Neural progenitor cell (in vitro differentiated cells): ENCODE data around the gene MITF. TPM values are rescaled to one million over a fixed set of nuclear protein-coding genes. Genes with fewer than 3 reads are reported as not detected.

Experiments used
- DNase-seq: peaks from one replicate; pipeline ENCODE4 v3.0.0-alpha.2; 2016; ENCODE audit warnings: low spot score
- H2AFZ ChIP-seq: fragments of 200-600 bp; sonication (generic); replicated peaks from 2 replicates; pipeline ENCODE4 v1.6.1; 2016; ENCODE audit warnings: antibody characterized with exemption
- H3F3A ChIP-seq: fragments of 200-600 bp; sonication (generic); 2 replicates; pipeline ENCODE4 v1.6.1; 2016; ENCODE audit warnings: antibody characterized with exemption, low read depth
- H3K27ac ChIP-seq: fragments of 200-600 bp; sonication (generic); 2 replicates; pipeline ENCODE4 v1.5.1; 2016; ENCODE audit warnings: mild to moderate bottlenecking
- H3K27me3 ChIP-seq: fragments of 200-600 bp; sonication (generic); 2 replicates; pipeline ENCODE4 v1.6.1; 2016; ENCODE audit warnings: mild to moderate bottlenecking, moderate library complexity
- H3K36me3 ChIP-seq: fragments of 200-600 bp; sonication (generic); 2 replicates; pipeline ENCODE4 v1.5.1; 2016
- H3K4me1 ChIP-seq: fragments of 200-600 bp; sonication (generic); 2 replicates; pipeline ENCODE4 v1.6.1; 2016; ENCODE audit warnings: mixed run types
- H3K4me2 ChIP-seq: fragments of 200-600 bp; sonication (generic); 2 replicates; pipeline ENCODE4 v1.6.1; 2016
- H3K4me3 ChIP-seq: fragments of 200-600 bp; sonication (generic); 2 replicates; pipeline ENCODE4 v1.5.1; 2016
- H3K79me2 ChIP-seq: fragments of 200-600 bp; sonication (generic); 2 replicates; pipeline ENCODE4 v1.6.1; 2016; ENCODE audit warnings: low read depth
- H3K9ac ChIP-seq: fragments of 200-600 bp; sonication (generic); 2 replicates; pipeline ENCODE4 v1.6.1; 2016
- H3K9me3 ChIP-seq: fragments of 200-600 bp; sonication (generic); 2 replicates; pipeline ENCODE4 v1.5.1; 2016; ENCODE audit warnings: low read depth
- H4K20me1 ChIP-seq: fragments of 200-600 bp; sonication (generic); 2 replicates; pipeline ENCODE4 v1.6.1; 2016; ENCODE audit warnings: low read depth
- H3K27ac Mint-ChIP-seq: 3 replicates; pipeline ENCODE4 v1.8.0; 2021; ENCODE audit warnings: mixed read lengths
- H3K27me3 Mint-ChIP-seq: 2 replicates; pipeline ENCODE4 v1.8.0; 2022; ENCODE audit warnings: low read depth, mild to moderate bottlenecking, inconsistent platforms, moderate library complexity, mixed read lengths; ENCODE audit not compliant: insufficient read depth
- H3K36me3 Mint-ChIP-seq: 3 replicates; pipeline ENCODE4 v1.8.0; 2021; ENCODE audit warnings: mixed read lengths
- H3K4me1 Mint-ChIP-seq: 3 replicates; pipeline ENCODE4 v1.8.0; 2021; ENCODE audit warnings: mixed read lengths
- H3K4me3 Mint-ChIP-seq: 3 replicates; pipeline ENCODE4 v1.8.0; 2021; ENCODE audit warnings: mild to moderate bottlenecking, moderate library complexity, mixed read lengths
- H3K9me3 Mint-ChIP-seq: 3 replicates; pipeline ENCODE4 v1.8.0; 2020; ENCODE audit warnings: mixed read lengths
- EZH2 ChIP-seq: fragments of 200-600 bp; sonication (generic); IDR thresholded peaks from 2 replicates; pipeline ENCODE4 v1.6.1; 2017; ENCODE audit warnings: antibody characterized with exemption, mild to moderate bottlenecking, moderate library complexity
- EZH2phosphoT487 ChIP-seq: fragments of 200-600 bp; sonication (generic); IDR thresholded peaks from 2 replicates; pipeline ENCODE4 v1.6.1; 2017; ENCODE audit warnings: antibody characterized with exemption
- total RNA-seq: library from RNA; depleted of rRNA; stranded (reverse); fragments of >200 nt; gene quantifications from 2 replicates; pipeline ENCODE4 v1.2.3, GENCODE V29; 2015; ENCODE audit warnings: low replicate concordance
- TF ChIP-seq, protein P1 (sequence below): fragments of 200-600 bp; sonication (generic); IDR thresholded peaks from 2 replicates; pipeline ENCODE4 v1.5.1; 2017; ENCODE audit warnings: antibody characterized with exemption, mild to moderate bottlenecking

The MITF gene
- total RNA-seq, 1 donor from 2014 or later = not detected

DNA sequence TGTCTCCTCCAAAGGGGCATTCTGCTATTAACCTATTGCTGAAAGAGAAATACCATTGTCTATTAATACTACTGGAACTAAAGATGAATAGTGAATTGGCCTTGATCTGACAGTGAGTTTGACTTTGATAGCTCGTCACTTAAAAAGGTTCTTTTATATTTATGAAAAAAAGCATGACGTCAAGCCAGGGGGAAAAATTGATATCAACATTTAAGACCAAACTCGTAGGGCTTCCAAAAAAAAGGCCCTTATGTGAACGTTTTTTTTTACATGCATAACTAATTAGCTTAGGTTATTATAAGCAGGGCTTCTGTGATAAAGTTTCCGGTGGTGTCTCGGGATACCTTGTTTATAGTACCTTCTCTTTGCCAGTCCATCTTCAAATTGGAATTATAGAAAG is 197.0 kb downstream of the MITF start:
- no peak overlapping the region for H3K4me3 ChIP-seq
- H3K9me3 ChIP-seq = no peaks in the 10 kb centered on the region
- DNase-seq = no peak
- no peaks in the 10 kb centered on the region for H4K20me1 ChIP-seq
- no peaks in the 10 kb centered on the region for H3F3A ChIP-seq
- H3K9ac ChIP-seq = no peak overlapping the region
- Mint-ChIP-seq H3K36me3 (no peaks in the 10 kb centered on the region), H3K4me1 (no peaks in the 10 kb centered on the region), H3K4me3 (no peak overlapping the region), H3K27ac (no peak overlapping the region), H3K9me3 (no peaks in the 10 kb centered on the region), H3K27me3 (no peaks in the 10 kb centered on the region)
- no peaks in the 10 kb centered on the region for H3K79me2 ChIP-seq
- no peaks in the 10 kb centered on the region for H3K27me3 ChIP-seq
- TF ChIP-seq EZH2 (no peak), EZH2phosphoT487 (no peak)
- TF ChIP-seq, protein P1, sequence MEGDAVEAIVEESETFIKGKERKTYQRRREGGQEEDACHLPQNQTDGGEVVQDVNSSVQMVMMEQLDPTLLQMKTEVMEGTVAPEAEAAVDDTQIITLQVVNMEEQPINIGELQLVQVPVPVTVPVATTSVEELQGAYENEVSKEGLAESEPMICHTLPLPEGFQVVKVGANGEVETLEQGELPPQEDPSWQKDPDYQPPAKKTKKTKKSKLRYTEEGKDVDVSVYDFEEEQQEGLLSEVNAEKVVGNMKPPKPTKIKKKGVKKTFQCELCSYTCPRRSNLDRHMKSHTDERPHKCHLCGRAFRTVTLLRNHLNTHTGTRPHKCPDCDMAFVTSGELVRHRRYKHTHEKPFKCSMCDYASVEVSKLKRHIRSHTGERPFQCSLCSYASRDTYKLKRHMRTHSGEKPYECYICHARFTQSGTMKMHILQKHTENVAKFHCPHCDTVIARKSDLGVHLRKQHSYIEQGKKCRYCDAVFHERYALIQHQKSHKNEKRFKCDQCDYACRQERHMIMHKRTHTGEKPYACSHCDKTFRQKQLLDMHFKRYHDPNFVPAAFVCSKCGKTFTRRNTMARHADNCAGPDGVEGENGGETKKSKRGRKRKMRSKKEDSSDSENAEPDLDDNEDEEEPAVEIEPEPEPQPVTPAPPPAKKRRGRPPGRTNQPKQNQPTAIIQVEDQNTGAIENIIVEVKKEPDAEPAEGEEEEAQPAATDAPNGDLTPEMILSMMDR = no peak
- no peaks in the 10 kb centered on the region for H3K4me1 ChIP-seq
- no peaks in the 10 kb centered on the region for H3K36me3 ChIP-seq
- no peak overlapping the region for H3K4me2 ChIP-seq
- no peak overlapping the region for H3K27ac ChIP-seq
- H2AFZ ChIP-seq = no peak overlapping the region

DNA sequence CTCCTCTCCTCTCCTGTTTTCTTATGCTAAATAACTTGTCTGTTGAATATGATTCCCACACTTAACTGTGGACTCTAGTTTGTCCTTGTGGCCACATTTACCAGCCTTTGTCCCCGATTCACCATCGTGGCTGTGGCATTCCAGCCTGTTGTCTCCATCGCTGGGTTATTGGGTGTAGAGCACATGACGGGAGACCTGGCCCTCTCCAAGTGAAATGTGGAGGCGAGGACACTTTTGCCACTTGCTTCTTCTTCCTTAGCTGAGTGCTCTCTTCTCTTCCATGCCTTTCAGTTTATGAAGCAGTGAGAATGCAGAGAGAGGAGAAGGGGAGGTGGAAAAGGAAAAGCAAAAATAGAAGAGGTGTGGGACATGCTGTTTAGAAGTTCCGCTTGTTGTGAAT is 198.8 kb downstream of the MITF start:
- Histone ChIP-seq H3F3A (no peaks in the 10 kb centered on the region), H3K36me3 (no peaks in the 10 kb centered on the region), H4K20me1 (no peaks in the 10 kb centered on the region), H3K27me3 (no peaks in the 10 kb centered on the region), H3K4me1 (no peaks in the 10 kb centered on the region), H2AFZ (no peak overlapping the region), H3K9me3 (no peaks in the 10 kb centered on the region), H3K4me2 (no peak overlapping the region), H3K27ac (no peak overlapping the region), H3K79me2 (no peaks in the 10 kb centered on the region), H3K9ac (no peak overlapping the region), H3K4me3 (no peak overlapping the region)
- Mint-ChIP-seq H3K4me1 (no peaks in the 10 kb centered on the region), H3K27me3 (no peaks in the 10 kb centered on the region), H3K9me3 (no peaks in the 10 kb centered on the region), H3K4me3 (no peak overlapping the region), H3K36me3 (no peaks in the 10 kb centered on the region), H3K27ac (no peak overlapping the region)
- DNase-seq = no peak
- TF ChIP-seq EZH2phosphoT487 (no peak), EZH2 (no peak)

DNA sequence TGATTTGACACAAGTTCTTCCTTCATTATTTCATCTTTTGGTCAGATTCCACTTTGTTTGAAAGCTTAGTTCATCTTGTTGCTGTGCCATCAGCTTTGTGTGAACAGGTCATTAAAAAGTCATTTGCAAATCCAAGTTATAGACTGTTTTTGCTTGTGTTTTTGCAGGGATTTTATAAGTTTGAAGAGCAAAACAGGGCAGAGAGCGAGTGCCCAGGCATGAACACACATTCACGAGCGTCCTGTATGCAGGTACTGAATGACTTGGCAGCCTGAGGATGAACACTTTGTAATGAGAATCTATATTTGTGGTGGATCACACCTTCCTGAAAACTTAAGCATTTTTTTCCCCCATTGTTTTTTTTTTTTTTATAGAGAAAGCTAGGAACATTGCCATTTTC is 199.7 kb downstream of the MITF start:
- no peak overlapping the region for H3K4me2 ChIP-seq
- Mint-ChIP-seq H3K36me3 (no peaks in the 10 kb centered on the region), H3K9me3 (no peaks in the 10 kb centered on the region), H3K4me1 (no peaks in the 10 kb centered on the region), H3K27me3 (no peaks in the 10 kb centered on the region), H3K27ac (no peak overlapping the region), H3K4me3 (no peak overlapping the region)
- H3K36me3 ChIP-seq = no peaks in the 10 kb centered on the region
- H4K20me1 ChIP-seq = no peaks in the 10 kb centered on the region
- no peaks in the 10 kb centered on the region for H3F3A ChIP-seq
- no peaks in the 10 kb centered on the region for H3K79me2 ChIP-seq
- no peak overlapping the region for H3K27ac ChIP-seq
- H2AFZ ChIP-seq = no peak overlapping the region
- no peak overlapping the region for H3K4me3 ChIP-seq
- no peak for DNase-seq
- H3K27me3 ChIP-seq = no peaks in the 10 kb centered on the region
- no peaks in the 10 kb centered on the region for H3K4me1 ChIP-seq
- no peaks in the 10 kb centered on the region for H3K9me3 ChIP-seq
- TF ChIP-seq EZH2phosphoT487 = no peak
- no peak for TF ChIP-seq EZH2
- TF ChIP-seq, protein P1 = no peak
- H3K9ac ChIP-seq = no peak overlapping the region

DNA sequence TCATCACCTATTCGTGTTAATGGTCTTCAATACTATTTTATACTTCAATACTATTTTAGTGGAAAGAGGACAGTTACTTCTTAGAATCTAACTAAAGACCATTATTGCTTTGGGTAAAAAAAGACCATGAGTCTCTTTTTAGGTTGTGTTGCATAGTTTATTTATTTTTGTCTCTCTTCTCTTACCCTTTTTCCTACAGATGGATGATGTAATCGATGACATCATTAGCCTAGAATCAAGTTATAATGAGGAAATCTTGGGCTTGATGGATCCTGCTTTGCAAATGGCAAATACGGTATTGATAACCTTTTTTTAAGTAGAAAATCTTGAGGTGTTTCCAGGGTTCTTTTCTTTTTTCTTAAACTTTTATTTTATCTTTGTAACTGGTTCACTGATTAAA is 201.8 kb downstream of the MITF start:
- no peaks in the 10 kb centered on the region for H3K27me3 Mint-ChIP-seq
- no peaks in the 10 kb centered on the region for H3K36me3 Mint-ChIP-seq
- no peaks in the 10 kb centered on the region for H3K9me3 Mint-ChIP-seq
- Histone ChIP-seq H3F3A (no peaks in the 10 kb centered on the region), H3K36me3 (no peaks in the 10 kb centered on the region), H3K27ac (no peak overlapping the region), H3K9me3 (no peaks in the 10 kb centered on the region), H3K4me1 (no peaks in the 10 kb centered on the region), H3K4me2 (no peak overlapping the region), H3K4me3 (no peak overlapping the region), H3K9ac (no peak overlapping the region), H2AFZ (no peak overlapping the region), H3K79me2 (no peaks in the 10 kb centered on the region), H3K27me3 (no peaks in the 10 kb centered on the region), H4K20me1 (no peaks in the 10 kb centered on the region)
- no peak for TF ChIP-seq EZH2phosphoT487
- TF ChIP-seq EZH2 = no peak
- TF ChIP-seq, protein P1 = no peak
- no peak for DNase-seq
- H3K27ac Mint-ChIP-seq = no peak overlapping the region
- H3K4me1 Mint-ChIP-seq = no peaks in the 10 kb centered on the region
- H3K4me3 Mint-ChIP-seq = no peak overlapping the region
